Measurements from ENCODE around the gene NTRK3. TPM values are rescaled to one million over a fixed set of nuclear protein-coding genes. Genes with fewer than 3 reads are reported as not detected.

Gene NTRK3
- total RNA-seq, 8 experiments from 2014 or later = 1.2 to 41.6 (median 10.7) TPM

DNA sequence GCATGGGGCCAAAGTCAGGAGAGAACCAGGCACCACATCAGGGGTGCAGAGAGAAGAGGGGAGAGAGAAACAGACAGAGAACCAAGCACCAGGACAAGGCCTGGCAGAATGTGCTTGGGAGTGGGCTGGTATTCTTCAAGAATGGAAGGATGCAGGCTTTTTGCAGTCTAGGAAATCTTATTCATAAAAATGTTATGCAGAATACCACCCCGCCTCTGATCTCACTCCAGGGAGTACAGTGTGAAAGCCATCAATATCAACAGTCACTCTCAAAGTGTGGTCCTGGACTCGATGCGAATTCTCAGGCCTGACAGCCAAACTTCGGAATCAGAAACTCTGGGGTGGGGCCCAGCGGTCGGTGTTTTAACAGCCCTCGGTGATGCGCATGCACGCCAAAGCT is 16.9 kb downstream of the NTRK3 start:
- Histone ChIP-seq H3K27ac (no peak overlapping the region), H3K4me3 (no peak overlapping the region), H3K4me1 (replicated peaks in 1 of 2) (no peaks in the 10 kb centered on the region)
- ATAC-seq (replicated peaks in 6 of 8) = peak in 4 of 8 experiments; percentile 46 to 57 (median 50)
- in situ Hi-C loops (cut with MboI; ENCODE audit: low pct_unique_long_range_greater_than_20kb in 2 of 9, low sequenced_read_pairs in 9 of 9, unreplicated experiment in 9 of 9) = no loop called here
- 0 to 94% (median 74%) methylated on average over 1 to 7 of the region's 9 CpGs; no CpG with 5 or more reads in 5 of the 10 experiments for WGBS, 10 experiments

GRCh38 chr15:88238618-88239430 is 17.7 kb downstream of the NTRK3 start:
- no peak overlapping the region for H3K27ac ChIP-seq
- peak in 5 of 8 experiments; percentile 21 to 59 (median 47) for ATAC-seq (replicated peaks in 6 of 8)
- in situ Hi-C loops (cut with MboI; ENCODE audit: low pct_unique_long_range_greater_than_20kb in 2 of 9, low sequenced_read_pairs in 9 of 9, unreplicated experiment in 9 of 9) = no loop called here
- WGBS, 10 experiments = 0 to 100% (median 75%) methylated on average over 1 to 8 of the region's 8 CpGs; no CpG with 5 or more reads in 1 of the 10 experiments
- no peaks in the 10 kb centered on the region for H3K4me1 ChIP-seq (replicated peaks in 1 of 2)
- H3K4me3 ChIP-seq = no peak overlapping the region

- 51 to 100% (median 86%) methylated on average over 1 to 7 of the region's 8 CpGs; no CpG with 5 or more reads in 3 of the 10 experiments for WGBS, 10 experiments
- H3K4me1 ChIP-seq (replicated peaks in 1 of 2) = peaks cover 0 to 6% of the 10 kb centered on the region in 2 donors
- H3K27ac ChIP-seq = no peak overlapping the region
- H3K4me3 ChIP-seq = no peak overlapping the region
- no peak for ATAC-seq (replicated peaks in 6 of 8)
- in situ Hi-C loops (cut with MboI; ENCODE audit: low pct_unique_long_range_greater_than_20kb in 2 of 9, low sequenced_read_pairs in 9 of 9, unreplicated experiment in 9 of 9) = no loop called here
Measured at GRCh38 chr15:88234711-88235110, 21.8 kb downstream of the NTRK3 start.

DNA sequence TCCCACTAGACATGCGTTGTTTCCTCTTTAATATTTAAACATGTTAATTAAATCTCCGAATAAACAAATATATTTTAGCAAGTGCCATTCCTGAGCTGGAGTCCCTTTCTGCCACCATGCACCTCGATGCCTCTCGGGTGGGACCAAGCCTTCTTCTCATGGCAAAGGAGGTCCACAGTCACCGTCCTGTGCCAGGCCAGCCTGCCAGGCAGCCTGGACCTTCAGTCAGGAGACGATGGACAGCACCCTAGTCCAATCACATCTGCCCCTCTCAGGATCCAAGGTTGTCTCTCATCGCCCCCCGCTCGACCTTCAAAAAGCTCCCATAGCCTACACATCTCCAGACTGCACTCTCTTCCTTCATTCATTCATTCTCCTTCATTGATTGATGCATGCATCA is 22.6 kb downstream of the NTRK3 start:
- Histone ChIP-seq H3K4me1 (replicated peaks in 1 of 2) (peaks cover 0 to 6% of the 10 kb centered on the region in 2 donors), H3K27ac (no peak overlapping the region), H3K4me3 (no peak overlapping the region)
- 0 to 100% (median 81%) methylated on average over 1 to 7 of the region's 9 CpGs; no CpG with 5 or more reads in 2 of the 10 experiments for WGBS, 10 experiments
- ATAC-seq (replicated peaks in 6 of 8) = no peak
- in situ Hi-C loops (cut with MboI; ENCODE audit: low pct_unique_long_range_greater_than_20kb in 2 of 9, low sequenced_read_pairs in 9 of 9, unreplicated experiment in 9 of 9) = no loop called here

GRCh38 chr15:88232771-88233201 is 23.8 kb downstream of the NTRK3 start:
- in situ Hi-C loops (cut with MboI; ENCODE audit: low pct_unique_long_range_greater_than_20kb in 2 of 9, low sequenced_read_pairs in 9 of 9, unreplicated experiment in 9 of 9) = no loop called here
- H3K4me1 ChIP-seq (replicated peaks in 1 of 2) = peaks cover 0 to 6% of the 10 kb centered on the region in 2 donors
- no peak overlapping the region for H3K4me3 ChIP-seq
- no peak overlapping the region for H3K27ac ChIP-seq
- peak in 2 of 8 experiments; percentile 27 to 69 for ATAC-seq (replicated peaks in 6 of 8)
- 0 to 80% (median 40%) methylated on average over 1 to 2 of the region's 4 CpGs; no CpG with 5 or more reads in 5 of the 10 experiments for WGBS, 10 experiments

GRCh38 chr15:88231909-88232644 is 24.5 kb downstream of the NTRK3 start:
- in situ Hi-C loops (cut with MboI; ENCODE audit: low pct_unique_long_range_greater_than_20kb in 2 of 9, low sequenced_read_pairs in 9 of 9, unreplicated experiment in 9 of 9) = no loop called here
- H3K4me3 ChIP-seq = no peak overlapping the region
- peak in 1 of 8 experiments; percentile 38 for ATAC-seq (replicated peaks in 6 of 8)
- H3K27ac ChIP-seq = no peak overlapping the region
- WGBS, 10 experiments = 67 to 100% (median 90%) methylated on average over 1 to 4 of the region's 6 CpGs; no CpG with 5 or more reads in 3 of the 10 experiments
- H3K4me1 ChIP-seq (replicated peaks in 1 of 2) = peaks cover 0 to 6% of the 10 kb centered on the region in 2 donors

DNA sequence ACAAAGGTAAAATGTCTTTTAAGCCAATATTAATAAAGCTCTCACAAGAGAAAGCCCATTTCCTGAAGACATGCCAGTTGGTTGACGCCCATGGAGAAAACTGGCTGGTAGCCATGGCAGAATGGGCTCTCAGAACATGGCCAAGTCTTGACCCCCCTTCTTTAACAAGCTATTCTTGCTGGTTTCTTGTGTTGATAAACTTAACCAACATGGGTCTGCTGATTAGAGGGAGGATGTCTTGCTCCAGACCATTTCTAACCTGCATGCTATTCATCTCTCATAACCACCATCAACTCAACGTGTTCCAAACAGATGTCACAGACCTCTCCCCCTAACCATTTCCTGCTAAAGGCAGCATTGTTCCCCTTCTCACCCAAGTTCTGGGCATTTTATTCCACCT is 25.7 kb downstream of the NTRK3 start:
- ATAC-seq (replicated peaks in 6 of 8) = no peak
- no peak overlapping the region for H3K4me3 ChIP-seq

DNA sequence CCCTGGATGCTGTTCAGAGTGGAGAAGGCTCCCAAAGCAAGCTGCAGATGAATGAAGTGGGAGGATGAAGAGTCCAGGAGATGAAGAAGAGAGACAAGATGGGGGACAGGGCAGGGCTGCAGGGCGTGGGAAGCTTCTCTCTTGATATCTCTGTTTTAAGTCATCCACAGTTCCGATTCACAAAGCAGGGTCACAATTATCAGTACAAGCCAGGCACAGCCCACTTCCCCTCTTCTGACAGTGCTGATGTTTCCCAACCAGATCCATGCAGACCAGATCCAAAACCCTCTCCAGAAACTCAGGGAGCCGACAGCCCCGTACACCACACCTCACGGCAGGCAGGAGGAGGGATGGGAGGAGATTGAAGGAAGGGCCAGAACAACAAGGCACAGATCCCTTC is 31.1 kb downstream of the NTRK3 start:
- in situ Hi-C loops (cut with MboI; ENCODE audit: low pct_unique_long_range_greater_than_20kb in 2 of 9, low sequenced_read_pairs in 9 of 9, unreplicated experiment in 9 of 9) = no loop called here
- H3K4me3 ChIP-seq = no peak overlapping the region
- H3K4me1 ChIP-seq (replicated peaks in 1 of 2) = no peaks in the 10 kb centered on the region
- no peak overlapping the region for H3K27ac ChIP-seq
- ATAC-seq (replicated peaks in 6 of 8) = no peak
- 20 to 95% (median 62%) methylated on average over 1 to 5 of the region's 5 CpGs; no CpG with 5 or more reads in 6 of the 10 experiments for WGBS, 10 experiments

More for the DNA sequence above, 25.7 kb downstream of the NTRK3 start:
- in situ Hi-C loops (cut with MboI; ENCODE audit: low pct_unique_long_range_greater_than_20kb in 2 of 9, low sequenced_read_pairs in 9 of 9, unreplicated experiment in 9 of 9) = no loop called here
- Histone ChIP-seq H3K4me1 (replicated peaks in 1 of 2) (peaks cover 0 to 6% of the 10 kb centered on the region in 2 donors), H3K27ac (no peak overlapping the region)
- 0 to 100% (median 88%) methylated on average over 1 to 2 of the region's 2 CpGs; no CpG with 5 or more reads in 1 of the 10 experiments for WGBS, 10 experiments

DNA sequence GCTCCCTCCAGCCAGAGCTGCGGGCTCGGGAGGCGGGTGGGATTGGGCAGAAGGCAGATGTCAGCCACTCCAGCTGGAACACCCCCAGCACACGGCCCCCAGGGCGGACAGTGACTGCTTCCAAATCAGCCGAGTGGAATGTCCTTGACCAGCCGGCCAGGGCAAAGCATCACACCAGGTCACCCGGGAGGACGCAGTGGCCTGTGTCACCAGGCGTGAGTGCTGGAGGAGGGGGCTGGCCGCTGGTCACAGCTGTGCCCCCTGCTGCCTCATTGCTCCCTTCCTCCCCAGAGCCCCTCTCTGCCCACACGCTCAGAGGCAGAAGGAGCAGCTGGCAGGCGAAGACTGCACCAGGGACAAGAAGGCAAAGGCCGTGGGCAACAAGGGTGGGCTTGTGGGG is 33.5 kb downstream of the NTRK3 start:
- H3K4me1 ChIP-seq (replicated peaks in 1 of 2) = peaks cover 6 to 7% of the 10 kb centered on the region in 2 donors
- WGBS, 10 experiments = 60 to 100% (median 89%) methylated on average over 1 to 3 of the region's 14 CpGs; no CpG with 5 or more reads in 7 of the 10 experiments
- H3K4me3 ChIP-seq = no peak overlapping the region
- no peak for ATAC-seq (replicated peaks in 6 of 8)
- no peak overlapping the region for H3K27ac ChIP-seq
- in situ Hi-C loops (cut with MboI; ENCODE audit: low pct_unique_long_range_greater_than_20kb in 2 of 9, low sequenced_read_pairs in 9 of 9, unreplicated experiment in 9 of 9) = no loop called here

GRCh38 chr15:88221836-88222235 is 34.7 kb downstream of the NTRK3 start:
- in situ Hi-C loops (cut with MboI; ENCODE audit: low pct_unique_long_range_greater_than_20kb in 2 of 9, low sequenced_read_pairs in 9 of 9, unreplicated experiment in 9 of 9) = no loop called here
- H3K4me3 ChIP-seq = no peak overlapping the region
- WGBS, 10 experiments = 0 to 100% (median 75%) methylated on average over 1 to 5 of the region's 6 CpGs
- H3K4me1 ChIP-seq (replicated peaks in 1 of 2) = peaks cover 6 to 7% of the 10 kb centered on the region in 2 donors
- H3K27ac ChIP-seq = no peak overlapping the region
- ATAC-seq (replicated peaks in 6 of 8) = no peak

DNA sequence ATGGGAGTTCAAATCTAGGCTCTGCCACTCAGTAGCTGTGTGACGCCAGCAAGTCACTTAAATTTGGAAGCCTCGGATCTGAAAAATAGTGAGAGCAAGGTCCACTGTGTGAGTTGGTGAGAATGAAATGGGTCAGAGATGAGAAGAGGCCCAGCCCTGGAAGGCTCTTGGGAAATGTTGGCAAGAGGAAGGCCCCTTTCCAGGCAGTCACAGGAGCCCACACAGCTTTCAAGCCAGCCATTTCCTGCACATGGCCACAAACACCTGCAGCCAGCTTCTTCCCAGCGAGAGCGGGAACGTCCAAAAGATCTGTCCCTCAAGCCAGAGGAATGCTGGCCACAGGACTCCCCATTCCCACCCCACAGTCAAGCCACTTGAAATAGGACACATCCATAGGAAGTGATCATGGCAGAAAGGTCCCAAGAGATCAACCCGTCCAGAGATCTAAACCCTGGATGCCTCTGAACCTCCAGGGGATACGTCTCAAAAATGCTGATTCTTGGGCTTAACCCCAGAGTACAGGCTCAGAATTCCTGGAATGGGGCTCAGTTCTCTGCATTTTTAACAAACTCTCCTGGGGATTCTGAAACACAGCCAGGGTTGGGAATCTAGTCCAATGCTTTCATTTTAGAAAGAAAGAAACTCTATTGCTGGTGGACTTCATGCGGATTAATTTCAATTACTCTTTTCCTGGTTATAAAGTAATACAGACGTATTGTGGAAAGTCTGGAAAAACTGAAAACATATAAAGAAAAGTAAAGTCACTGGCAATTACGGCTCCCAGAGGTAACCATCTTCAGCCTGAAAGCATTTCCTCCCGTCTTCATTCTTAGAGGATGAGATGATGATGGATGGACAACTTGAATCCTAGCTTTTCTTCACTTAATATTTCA is 35.9 kb downstream of the NTRK3 start:
- in situ Hi-C loops (cut with MboI; ENCODE audit: low pct_unique_long_range_greater_than_20kb in 2 of 9, low sequenced_read_pairs in 9 of 9, unreplicated experiment in 9 of 9) = no loop called here
- Histone ChIP-seq H3K27ac (no peak overlapping the region), H3K4me3 (no peak overlapping the region), H3K4me1 (replicated peaks in 1 of 2) (peaks cover 6 to 7% of the 10 kb centered on the region in 2 donors)
- no peak for ATAC-seq (replicated peaks in 6 of 8)
- 27 to 100% (median 87%) methylated on average over 2 to 10 of the region's 11 CpGs for WGBS, 10 experiments

DNA sequence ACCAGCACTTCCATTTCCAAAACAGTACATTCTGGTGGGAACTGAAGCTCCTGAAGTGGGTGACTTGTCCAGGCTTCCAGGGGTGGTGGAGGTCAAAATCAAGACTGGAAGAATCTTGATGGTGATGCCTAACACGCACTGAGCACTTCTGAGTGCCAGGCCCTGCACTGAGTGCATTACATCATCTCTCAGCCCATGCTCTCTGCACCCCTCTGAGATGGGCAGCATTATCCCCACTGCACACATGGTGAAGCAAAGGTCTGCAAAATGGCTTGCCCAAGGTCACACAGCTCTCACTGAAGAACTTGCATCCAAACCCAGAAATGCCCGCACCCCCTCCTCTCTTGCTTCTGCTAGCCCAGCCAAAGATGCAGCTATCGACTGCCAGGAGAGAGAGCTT is 36.9 kb downstream of the NTRK3 start:
- H3K27ac ChIP-seq = no peak overlapping the region
- no peak overlapping the region for H3K4me3 ChIP-seq
- H3K4me1 ChIP-seq (replicated peaks in 1 of 2) = peaks cover 6 to 7% of the 10 kb centered on the region in 2 donors
- WGBS, 10 experiments = 0 to 88% (median 60%) methylated on average over 1 to 3 of the region's 3 CpGs; no CpG with 5 or more reads in 3 of the 10 experiments
- peak in 2 of 8 experiments; percentile 29 to 44 for ATAC-seq (replicated peaks in 6 of 8)
- in situ Hi-C loops (cut with MboI; ENCODE audit: low pct_unique_long_range_greater_than_20kb in 2 of 9, low sequenced_read_pairs in 9 of 9, unreplicated experiment in 9 of 9) = no loop called here
